ENCODE measurements around the gene PLB1.

PLB1 gene

DNA sequence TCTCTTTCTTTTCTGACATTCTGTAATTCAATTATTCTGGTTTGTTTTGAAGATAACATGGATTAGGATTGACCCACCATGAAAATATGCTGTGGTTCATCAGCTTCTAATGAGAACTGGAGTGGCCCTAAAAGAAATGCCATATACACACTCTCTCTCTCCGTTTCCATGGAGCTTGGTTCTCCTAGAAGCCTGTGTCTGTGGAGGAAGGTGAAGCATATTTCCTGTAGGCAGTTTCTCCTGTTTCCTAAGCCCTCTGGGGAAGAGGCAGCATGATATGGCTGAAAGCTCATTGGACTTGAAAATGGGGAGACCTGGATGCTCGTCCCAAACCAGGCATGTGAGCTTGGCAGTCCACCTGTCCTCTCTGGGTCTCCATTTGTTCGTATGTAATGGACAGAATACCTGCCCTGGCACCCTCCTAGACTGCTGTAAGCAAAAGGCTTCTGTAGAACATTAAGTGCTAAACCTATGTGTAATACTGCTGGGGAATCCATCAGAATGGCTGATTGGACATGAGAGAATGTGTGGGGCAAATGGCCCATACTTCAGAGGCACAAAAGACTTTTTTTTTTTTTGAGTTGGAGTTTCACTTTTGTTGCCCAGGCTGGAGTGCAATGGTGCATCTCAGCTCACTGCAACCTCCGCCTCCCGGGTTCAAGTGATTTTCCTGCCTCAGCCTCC, 180.4 kb downstream of the PLB1 start:
- in situ Hi-C loops (cut with MboI; ENCODE audit: low sequenced_read_pairs) = no loop called here

DNA sequence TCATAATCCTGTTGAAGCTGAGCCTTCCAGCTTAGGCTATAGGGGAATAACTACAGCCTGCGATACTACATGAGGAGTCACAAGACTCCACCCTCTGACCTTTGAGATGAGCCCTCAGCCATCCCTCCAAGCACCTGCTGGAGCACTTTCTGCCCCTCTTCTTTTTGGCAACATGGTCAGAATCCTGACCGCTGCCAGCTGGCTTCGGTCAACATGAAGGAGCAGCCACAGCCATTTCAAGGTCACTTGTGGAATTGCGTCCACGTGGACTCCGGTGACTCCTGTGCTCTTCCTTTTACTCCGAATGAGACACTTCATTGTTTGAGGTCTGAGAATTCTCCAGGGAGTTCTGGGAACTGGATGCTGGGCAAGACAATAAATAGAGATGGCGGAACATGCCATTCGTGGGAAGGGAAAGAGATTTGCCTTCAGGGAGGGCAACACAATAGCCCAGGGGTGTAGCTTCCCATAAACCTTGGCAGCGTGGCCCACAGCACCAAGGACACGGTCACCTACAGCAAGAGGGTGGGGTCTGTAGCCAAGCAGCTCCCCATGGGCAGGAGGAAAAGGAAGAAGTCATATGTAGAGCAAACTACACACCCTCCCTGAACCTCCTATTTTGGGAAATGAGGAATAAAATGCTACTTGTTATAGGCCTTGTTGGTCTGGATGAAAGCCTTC, 182.5 kb downstream of the PLB1 start:
- in situ Hi-C loops (cut with MboI; ENCODE audit: low sequenced_read_pairs) = no loop called here

GRCh38 chr2:28678944-28679343, 183.1 kb downstream of the PLB1 start:
- in situ Hi-C loops (cut with MboI; ENCODE audit: low sequenced_read_pairs) = no loop called here

DNA sequence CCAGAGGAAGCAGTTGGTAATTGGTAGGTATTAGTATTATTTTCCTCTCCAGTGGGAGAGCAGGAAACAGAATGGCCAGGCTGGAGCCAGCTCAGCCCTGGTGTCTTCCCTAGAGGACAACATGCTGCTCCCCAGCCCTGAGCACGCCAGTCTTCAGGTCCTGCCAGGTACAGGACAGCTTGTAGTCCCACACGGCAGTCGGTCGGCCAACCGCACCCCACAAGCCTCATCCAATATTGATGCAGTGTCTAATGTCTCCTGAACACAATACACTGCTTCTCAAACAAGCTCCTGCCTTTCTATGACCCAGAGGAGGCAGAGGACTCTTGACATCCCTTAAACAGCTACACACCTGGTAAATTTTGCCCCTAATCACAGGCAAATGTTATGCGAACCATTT, 184.8 kb downstream of the PLB1 start:
- in situ Hi-C loops (cut with MboI; ENCODE audit: low sequenced_read_pairs) = no loop called here

DNA sequence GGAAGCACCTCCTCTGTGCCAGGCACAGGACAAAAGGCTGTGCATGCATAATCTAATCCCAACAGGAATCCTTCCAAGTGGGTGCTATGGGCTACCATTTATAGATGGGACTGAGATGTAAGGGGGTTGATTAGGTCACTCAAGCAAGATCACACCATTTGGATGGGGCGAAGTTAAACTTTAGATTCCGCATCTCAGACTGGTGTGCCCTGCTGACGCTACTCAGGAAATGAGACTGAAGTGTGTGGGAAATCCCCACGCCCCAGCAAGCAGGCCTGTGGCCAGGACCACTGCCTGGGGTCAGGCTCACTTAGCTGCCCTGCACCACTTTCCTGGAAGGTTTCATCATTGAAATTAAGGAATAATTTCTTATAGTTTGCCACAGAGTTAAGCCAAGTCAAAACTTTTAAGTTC, 185.3 kb downstream of the PLB1 start:
- in situ Hi-C loops (cut with MboI; ENCODE audit: low sequenced_read_pairs) = no loop called here

GRCh38 chr2:28681606-28682005, 185.7 kb downstream of the PLB1 start:
- in situ Hi-C loops (cut with MboI; ENCODE audit: low sequenced_read_pairs) = no loop called here

GRCh38 chr2:28683100-28683706, 187.3 kb downstream of the PLB1 start:
- in situ Hi-C loops (cut with MboI; ENCODE audit: low sequenced_read_pairs) = no loop called here

GRCh38 chr2:28684142-28684858, 188.4 kb downstream of the PLB1 start:
- in situ Hi-C loops (cut with MboI; ENCODE audit: low sequenced_read_pairs) = no loop called here

DNA sequence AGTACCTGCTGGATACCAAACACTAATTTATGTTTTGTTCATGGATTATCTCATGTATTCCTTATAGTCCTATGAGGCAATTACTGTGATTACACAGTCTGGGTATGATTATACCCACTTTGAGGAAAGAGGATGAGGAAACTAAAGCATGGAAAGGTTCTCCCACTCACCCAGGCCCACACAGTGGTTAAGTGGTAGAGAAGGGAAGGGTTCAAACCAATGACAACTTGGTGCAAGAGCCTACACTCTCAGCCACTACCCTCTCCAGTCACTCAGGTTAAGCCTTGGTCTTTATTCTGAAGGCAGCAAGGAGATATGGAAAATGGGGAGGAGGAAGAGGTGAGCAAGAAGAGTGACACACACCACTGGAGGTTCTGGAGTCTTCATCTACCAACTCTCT, 191.3 kb downstream of the PLB1 start:
- in situ Hi-C loops (cut with MboI; ENCODE audit: low sequenced_read_pairs) = no loop called here

DNA sequence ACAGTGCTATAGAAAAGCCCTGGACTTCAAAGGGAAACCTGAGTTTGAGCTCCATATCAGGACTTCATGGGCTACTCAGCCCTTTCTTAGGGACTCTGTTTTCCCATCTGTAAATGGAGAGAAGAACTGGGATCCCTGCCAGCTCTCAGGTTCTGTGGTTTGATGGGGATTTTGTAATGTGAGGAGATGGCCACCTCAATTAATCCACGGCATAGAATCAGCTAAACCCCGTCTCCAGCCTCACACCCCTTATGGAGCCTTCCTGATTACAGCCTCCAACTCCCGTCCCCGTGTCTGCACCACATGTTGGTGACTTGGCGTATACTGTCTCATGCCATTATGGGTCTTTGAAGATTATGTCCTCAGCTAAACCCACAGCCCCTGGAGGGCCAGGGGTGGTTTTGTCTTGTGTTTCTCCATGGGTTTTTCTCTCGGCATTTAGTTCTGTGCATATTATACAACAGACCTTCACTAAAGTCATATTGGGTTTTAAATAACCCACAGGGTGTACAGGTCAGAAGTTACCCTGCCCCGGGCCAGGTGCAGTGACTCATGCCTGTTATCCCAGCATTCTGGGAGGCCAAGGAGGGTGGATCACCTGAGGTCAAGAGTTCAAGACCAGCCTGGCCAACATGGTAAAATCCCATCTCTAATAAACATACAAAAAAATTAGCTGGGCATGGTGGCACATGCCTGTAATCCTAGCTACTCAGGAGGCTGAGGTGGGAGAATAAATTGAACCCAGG, 192.0 kb downstream of the PLB1 start:
- in situ Hi-C loops (cut with MboI; ENCODE audit: low sequenced_read_pairs) = no loop called here

GRCh38 chr2:28688818-28689217, 193.0 kb downstream of the PLB1 start:
- in situ Hi-C loops (cut with MboI; ENCODE audit: low sequenced_read_pairs) = no loop called here

GRCh38 chr2:28689771-28690170, 193.9 kb downstream of the PLB1 start:
- in situ Hi-C loops (cut with MboI; ENCODE audit: low sequenced_read_pairs) = no loop called here

- in situ Hi-C loops (cut with MboI; ENCODE audit: low sequenced_read_pairs) = no loop called here
These were observed 196.6 kb downstream of the PLB1 start for GRCh38 chr2:28692411-28692810.

DNA sequence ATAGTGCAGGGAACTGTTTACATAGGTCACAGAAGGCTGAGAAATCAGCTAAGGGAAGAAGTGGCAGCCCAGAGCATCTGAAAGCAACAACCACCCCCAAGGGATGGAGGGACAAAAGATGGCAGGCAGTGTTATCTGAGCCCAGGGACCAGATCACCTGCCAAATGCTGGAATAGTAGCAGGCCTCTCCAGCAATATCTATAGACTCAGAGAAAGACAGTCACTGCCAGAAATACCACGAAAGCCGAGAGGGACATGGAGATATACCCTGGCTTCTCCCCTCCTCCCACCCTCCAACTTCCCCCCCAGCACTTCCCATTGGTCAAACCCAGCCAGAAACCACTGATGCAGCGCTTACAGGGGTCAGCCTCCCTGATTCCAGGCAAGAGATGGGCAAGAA, 197.4 kb downstream of the PLB1 start:
- in situ Hi-C loops (cut with MboI; ENCODE audit: low sequenced_read_pairs) = no loop called here
